ENCODE results near the gene HIP1R. TPM values are rescaled to one million over a fixed set of nuclear protein-coding genes. Genes with fewer than 3 reads are reported as not detected.
"Not testable (repeated sequence)": the region's sequence is repeated elsewhere in the genome, so short reads cannot be mapped to it uniquely, and the experiment has no call there.

The HIP1R gene, protein sequence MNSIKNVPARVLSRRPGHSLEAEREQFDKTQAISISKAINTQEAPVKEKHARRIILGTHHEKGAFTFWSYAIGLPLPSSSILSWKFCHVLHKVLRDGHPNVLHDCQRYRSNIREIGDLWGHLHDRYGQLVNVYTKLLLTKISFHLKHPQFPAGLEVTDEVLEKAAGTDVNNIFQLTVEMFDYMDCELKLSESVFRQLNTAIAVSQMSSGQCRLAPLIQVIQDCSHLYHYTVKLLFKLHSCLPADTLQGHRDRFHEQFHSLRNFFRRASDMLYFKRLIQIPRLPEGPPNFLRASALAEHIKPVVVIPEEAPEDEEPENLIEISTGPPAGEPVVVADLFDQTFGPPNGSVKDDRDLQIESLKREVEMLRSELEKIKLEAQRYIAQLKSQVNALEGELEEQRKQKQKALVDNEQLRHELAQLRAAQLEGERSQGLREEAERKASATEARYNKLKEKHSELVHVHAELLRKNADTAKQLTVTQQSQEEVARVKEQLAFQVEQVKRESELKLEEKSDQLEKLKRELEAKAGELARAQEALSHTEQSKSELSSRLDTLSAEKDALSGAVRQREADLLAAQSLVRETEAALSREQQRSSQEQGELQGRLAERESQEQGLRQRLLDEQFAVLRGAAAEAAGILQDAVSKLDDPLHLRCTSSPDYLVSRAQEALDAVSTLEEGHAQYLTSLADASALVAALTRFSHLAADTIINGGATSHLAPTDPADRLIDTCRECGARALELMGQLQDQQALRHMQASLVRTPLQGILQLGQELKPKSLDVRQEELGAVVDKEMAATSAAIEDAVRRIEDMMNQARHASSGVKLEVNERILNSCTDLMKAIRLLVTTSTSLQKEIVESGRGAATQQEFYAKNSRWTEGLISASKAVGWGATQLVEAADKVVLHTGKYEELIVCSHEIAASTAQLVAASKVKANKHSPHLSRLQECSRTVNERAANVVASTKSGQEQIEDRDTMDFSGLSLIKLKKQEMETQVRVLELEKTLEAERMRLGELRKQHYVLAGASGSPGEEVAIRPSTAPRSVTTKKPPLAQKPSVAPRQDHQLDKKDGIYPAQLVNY
- total RNA-seq (2014; rRNA removed; shearing (Covaris generic)), result 33.6 and 35.6 TPM in 2 replicates

GRCh38 chr12:122834921-122835749 is at the start of gene HIP1R:
TSS of gene HIP1R (plus strand) at chr12:122835457. CDS start at chr12:122835551, 94 bp downstream.
- peak; percentile 95 for DNase-seq
- Histone ChIP-seq H3K36me3 (replicated peaks; ENCODE audit: control insufficient read depth, insufficient read depth, low read length) (no peaks in the 10 kb centered on the region), H3K27me3 (ENCODE audit: control insufficient read depth, insufficient read depth, low read length) (peaks cover 12% of the 10 kb centered on the region), H3K4me3 (ENCODE audit: insufficient read depth, low read depth, low read length) (peak within 1 kb of the TSS; percentile 49)

- no peaks in the 10 kb centered on the region for H3K27me3 ChIP-seq (ENCODE audit: control insufficient read depth, insufficient read depth, low read length)
These were observed 49.8 kb upstream of the HIP1R start for GRCh38 chr12:122785503-122785902.

DNA sequence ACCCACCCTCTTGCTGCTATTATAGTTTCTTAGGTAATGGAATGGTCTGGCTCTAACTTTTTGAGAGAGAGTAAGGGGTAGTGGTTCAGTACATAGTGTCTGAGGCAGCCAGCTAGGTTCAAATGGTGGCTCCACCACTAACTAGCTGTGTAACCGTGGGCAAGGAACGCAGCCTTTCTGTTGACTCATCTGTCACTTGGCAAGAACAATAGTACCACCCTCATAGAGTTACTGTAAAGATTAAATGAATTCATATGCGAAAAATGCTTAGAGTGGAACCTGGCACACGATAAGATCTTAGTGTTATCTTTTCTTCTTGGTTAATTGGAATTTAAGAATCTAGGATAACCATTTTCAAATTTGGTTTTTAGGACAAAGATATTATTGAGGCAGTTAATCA is 46.9 kb upstream of the HIP1R start:
- DNase-seq, result no peak
- Histone ChIP-seq H3K36me3 (replicated peaks; ENCODE audit: control insufficient read depth, insufficient read depth, low read length) (no peaks in the 10 kb centered on the region), H3K27me3 (ENCODE audit: control insufficient read depth, insufficient read depth, low read length) (no peaks in the 10 kb centered on the region), H3K4me3 (ENCODE audit: insufficient read depth, low read depth, low read length) (no peak overlapping the region)

More at GRCh38 chr12:122785503-122785902, 49.8 kb upstream of the HIP1R start:
- no peak overlapping the region for H3K4me3 ChIP-seq (ENCODE audit: insufficient read depth, low read depth, low read length)
- H3K36me3 ChIP-seq (replicated peaks; ENCODE audit: control insufficient read depth, insufficient read depth, low read length), result no peaks in the 10 kb centered on the region
- no peak for DNase-seq

GRCh38 chr12:122789637-122790036 is 45.6 kb upstream of the HIP1R start:
- no peak for DNase-seq
- Histone ChIP-seq H3K4me3 (ENCODE audit: insufficient read depth, low read depth, low read length) (no peak overlapping the region), H3K27me3 (ENCODE audit: control insufficient read depth, insufficient read depth, low read length) (no peaks in the 10 kb centered on the region), H3K36me3 (replicated peaks; ENCODE audit: control insufficient read depth, insufficient read depth, low read length) (no peaks in the 10 kb centered on the region)

- H3K4me3 ChIP-seq (ENCODE audit: insufficient read depth, low read depth, low read length), result no peak overlapping the region
- H3K36me3 ChIP-seq (replicated peaks; ENCODE audit: control insufficient read depth, insufficient read depth, low read length), result no peaks in the 10 kb centered on the region
- DNase-seq, result peak; percentile 21
- H3K27me3 ChIP-seq (ENCODE audit: control insufficient read depth, insufficient read depth, low read length), result no peaks in the 10 kb centered on the region
These were observed 44.7 kb upstream of the HIP1R start for GRCh38 chr12:122790393-122791075.

GRCh38 chr12:122793685-122794106 is 41.6 kb upstream of the HIP1R start:
- peak; percentile 66 for DNase-seq
- Histone ChIP-seq H3K4me3 (ENCODE audit: insufficient read depth, low read depth, low read length) (no peak overlapping the region), H3K27me3 (ENCODE audit: control insufficient read depth, insufficient read depth, low read length) (no peaks in the 10 kb centered on the region), H3K36me3 (replicated peaks; ENCODE audit: control insufficient read depth, insufficient read depth, low read length) (no peaks in the 10 kb centered on the region)

- no peaks in the 10 kb centered on the region for H3K36me3 ChIP-seq (replicated peaks; ENCODE audit: control insufficient read depth, insufficient read depth, low read length)
- no peaks in the 10 kb centered on the region for H3K27me3 ChIP-seq (ENCODE audit: control insufficient read depth, insufficient read depth, low read length)
- DNase-seq, result peak; percentile 29
- H3K4me3 ChIP-seq (ENCODE audit: insufficient read depth, low read depth, low read length), result no peak overlapping the region
These were observed 39.5 kb upstream of the HIP1R start for GRCh38 chr12:122795807-122796206.

DNA sequence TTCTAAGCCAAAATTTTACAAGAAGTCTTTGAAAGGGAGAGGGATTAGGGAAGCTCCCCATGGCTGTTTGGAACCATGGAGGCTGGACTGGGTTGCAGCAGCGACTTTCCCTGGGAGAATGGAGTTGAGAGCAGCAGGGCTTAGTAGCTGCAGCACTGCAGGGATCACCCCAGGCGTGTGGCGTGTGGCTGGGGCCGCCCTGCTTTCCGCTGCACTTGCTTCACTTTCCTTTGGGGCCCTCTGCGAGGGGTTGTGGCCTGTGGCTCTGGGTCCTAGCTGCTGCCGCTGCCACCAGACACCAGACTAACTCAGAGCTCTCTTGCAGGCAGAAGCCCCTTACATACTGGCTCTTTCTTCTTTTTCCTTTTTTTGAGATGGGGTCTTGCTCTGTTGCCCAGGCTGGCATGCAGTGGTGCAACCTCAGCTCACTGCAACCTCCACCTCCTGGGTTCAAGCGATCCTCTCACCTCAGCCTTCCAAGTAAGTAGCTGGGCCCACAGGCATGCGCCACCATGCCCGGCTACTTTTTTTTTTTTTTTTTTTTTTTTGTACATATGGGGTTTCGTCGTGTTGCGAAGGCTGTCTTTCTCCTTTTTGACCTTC is 35.5 kb upstream of the HIP1R start:
- no peaks in the 10 kb centered on the region for H3K27me3 ChIP-seq (ENCODE audit: control insufficient read depth, insufficient read depth, low read length)
- peak; percentile 27 for DNase-seq
- H3K36me3 ChIP-seq (replicated peaks; ENCODE audit: control insufficient read depth, insufficient read depth, low read length), result no peaks in the 10 kb centered on the region
- no peak overlapping the region for H3K4me3 ChIP-seq (ENCODE audit: insufficient read depth, low read depth, low read length)

DNA sequence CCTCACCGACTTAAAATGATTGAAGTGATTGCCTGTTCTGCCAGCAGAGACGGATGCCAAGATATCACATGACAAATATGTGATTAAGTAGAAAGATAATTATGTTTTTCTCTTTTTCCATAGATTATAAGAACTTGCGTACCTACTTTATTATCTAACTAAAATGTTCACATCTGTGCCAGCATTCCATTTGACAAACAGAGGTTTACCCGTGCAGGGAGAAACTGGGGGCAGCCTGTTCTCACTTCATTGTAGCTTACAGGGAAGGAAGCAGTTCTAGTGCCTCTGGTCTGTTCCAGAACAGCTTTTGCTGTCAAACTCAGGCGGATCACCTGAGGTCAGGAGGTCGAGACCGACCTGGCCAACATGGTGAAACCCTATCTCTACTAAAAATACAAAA is 31.3 kb upstream of the HIP1R start:
- Histone ChIP-seq H3K36me3 (replicated peaks; ENCODE audit: control insufficient read depth, insufficient read depth, low read length) (no peaks in the 10 kb centered on the region), H3K27me3 (ENCODE audit: control insufficient read depth, insufficient read depth, low read length) (no peaks in the 10 kb centered on the region), H3K4me3 (ENCODE audit: insufficient read depth, low read depth, low read length) (no peak overlapping the region)
- no peak for DNase-seq

DNA sequence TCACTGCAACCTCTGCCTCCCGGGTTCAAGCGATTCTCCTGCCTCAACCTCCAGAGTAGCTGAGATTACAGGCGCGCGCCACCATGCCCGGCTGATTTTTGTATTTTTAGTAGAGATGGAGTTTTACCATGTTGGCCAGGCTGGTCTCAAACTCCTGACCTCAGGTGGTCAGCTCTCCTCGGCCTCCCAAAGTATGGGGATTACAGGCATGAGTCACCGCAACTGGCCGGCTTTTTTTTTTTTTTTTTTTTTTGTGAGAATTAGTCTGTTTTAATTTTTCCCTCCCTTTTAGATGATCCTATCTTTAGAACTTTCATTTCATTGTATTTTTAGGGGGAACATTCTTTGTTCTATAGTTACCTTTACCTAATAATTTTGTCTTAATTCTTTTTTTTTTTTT is 30.3 kb upstream of the HIP1R start:
- H3K27me3 ChIP-seq (ENCODE audit: control insufficient read depth, insufficient read depth, low read length); DNase-seq; H3K4me3 ChIP-seq (ENCODE audit: insufficient read depth, low read depth, low read length); H3K36me3 ChIP-seq (replicated peaks; ENCODE audit: control insufficient read depth, insufficient read depth, low read length): not testable (repeated sequence)

DNA sequence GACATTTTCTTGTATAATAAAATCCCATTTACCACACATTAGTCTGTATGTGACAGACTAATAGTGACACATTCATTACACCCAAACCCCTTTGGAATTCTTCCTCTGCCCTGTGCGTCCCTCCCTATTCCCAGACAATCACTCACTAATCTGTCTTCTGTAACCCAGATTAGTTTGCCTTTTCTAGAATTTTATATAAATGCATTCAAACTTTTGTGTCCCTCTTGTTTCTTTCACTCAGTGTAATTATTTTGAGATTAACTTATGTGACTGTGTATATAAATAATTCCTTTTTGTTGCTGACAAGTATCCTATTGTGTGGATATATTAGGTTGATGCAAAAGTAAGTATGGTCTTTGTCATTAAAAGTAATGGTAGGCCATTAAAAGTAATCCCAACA is 27.6 kb upstream of the HIP1R start:
- DNase-seq, result no peak
- no peaks in the 10 kb centered on the region for H3K36me3 ChIP-seq (replicated peaks; ENCODE audit: control insufficient read depth, insufficient read depth, low read length)
- H3K4me3 ChIP-seq (ENCODE audit: insufficient read depth, low read depth, low read length), result no peak overlapping the region
- H3K27me3 ChIP-seq (ENCODE audit: control insufficient read depth, insufficient read depth, low read length), result no peaks in the 10 kb centered on the region

DNA sequence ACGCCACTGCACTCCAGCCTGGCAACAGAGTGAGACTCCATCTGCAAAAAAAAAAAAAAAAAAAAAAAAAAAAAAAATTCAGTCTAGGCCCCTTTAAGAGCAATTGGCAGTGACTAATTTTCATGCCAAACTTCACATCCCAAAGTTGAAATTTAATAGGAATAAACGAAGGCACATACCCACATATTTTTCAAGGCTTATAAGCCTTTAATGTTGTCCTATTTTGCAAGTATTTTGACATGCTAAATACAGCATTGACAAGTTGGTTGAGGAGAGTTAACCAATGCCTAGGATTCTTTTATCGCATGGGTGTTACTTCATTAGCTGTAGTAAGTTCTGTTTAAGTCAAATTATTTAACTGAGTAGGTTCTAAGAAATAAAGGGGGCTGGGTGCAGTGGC is 23.5 kb upstream of the HIP1R start:
- Histone ChIP-seq H3K4me3 (ENCODE audit: insufficient read depth, low read depth, low read length) (no peak overlapping the region), H3K36me3 (replicated peaks; ENCODE audit: control insufficient read depth, insufficient read depth, low read length) (no peaks in the 10 kb centered on the region), H3K27me3 (ENCODE audit: control insufficient read depth, insufficient read depth, low read length) (no peaks in the 10 kb centered on the region)
- DNase-seq, result no peak

GRCh38 chr12:122813310-122813713 is 21.9 kb upstream of the HIP1R start:
- H3K4me3 ChIP-seq (ENCODE audit: insufficient read depth, low read depth, low read length), result no peak overlapping the region
- no peak for DNase-seq
- no peaks in the 10 kb centered on the region for H3K27me3 ChIP-seq (ENCODE audit: control insufficient read depth, insufficient read depth, low read length)
- no peaks in the 10 kb centered on the region for H3K36me3 ChIP-seq (replicated peaks; ENCODE audit: control insufficient read depth, insufficient read depth, low read length)
